ENCODE measurements around the gene TAF1C.
A peak's percentile ranks its signal among the peaks of the same experiment; 100 is the strongest.
"Not testable (repeated sequence)": the region's sequence is repeated elsewhere in the genome, so short reads cannot be mapped to it uniquely, and the experiment has no call there.

Gene TAF1C

DNA sequence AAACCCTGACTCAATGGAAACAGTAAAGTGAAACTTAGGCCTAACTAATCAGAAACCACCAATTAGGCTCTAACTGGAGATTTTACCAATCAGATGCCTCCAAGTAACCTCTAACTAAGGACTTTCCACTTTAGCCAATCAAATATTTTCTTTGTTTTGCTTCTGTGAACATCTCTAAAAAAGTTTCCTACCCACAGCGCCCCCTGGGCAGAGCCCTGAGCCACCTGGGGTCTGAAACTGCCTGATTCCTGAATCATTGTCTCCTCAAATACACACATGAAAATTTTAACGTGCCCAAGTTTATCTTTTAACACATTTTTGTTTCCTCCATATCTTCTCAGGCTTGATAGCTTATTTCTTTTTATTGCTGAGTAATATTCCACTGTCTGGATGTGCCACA is 23.1 kb upstream of the TAF1C start:
- no peak for DNase-seq

DNA sequence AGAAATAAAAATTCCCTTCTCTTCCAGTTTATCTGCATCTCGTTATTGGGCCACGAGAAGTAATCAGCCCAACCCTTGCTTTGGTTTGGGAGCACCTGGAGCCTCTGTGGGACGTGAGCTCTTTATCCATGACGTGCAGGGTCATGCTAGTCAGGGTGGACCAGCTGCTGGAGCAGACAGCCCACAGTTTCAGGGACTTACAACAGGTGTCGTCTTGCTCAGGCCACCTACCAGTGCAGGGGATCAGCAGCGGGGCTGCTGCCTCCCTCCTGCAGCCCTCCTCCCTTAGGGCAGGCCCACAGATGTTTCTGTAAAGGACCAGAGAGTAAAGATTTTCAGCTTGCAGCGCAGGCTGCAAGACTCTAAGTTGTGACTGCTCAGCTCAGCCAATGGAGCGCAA is 21.0 kb upstream of the TAF1C start:
- no peak for DNase-seq

DNA sequence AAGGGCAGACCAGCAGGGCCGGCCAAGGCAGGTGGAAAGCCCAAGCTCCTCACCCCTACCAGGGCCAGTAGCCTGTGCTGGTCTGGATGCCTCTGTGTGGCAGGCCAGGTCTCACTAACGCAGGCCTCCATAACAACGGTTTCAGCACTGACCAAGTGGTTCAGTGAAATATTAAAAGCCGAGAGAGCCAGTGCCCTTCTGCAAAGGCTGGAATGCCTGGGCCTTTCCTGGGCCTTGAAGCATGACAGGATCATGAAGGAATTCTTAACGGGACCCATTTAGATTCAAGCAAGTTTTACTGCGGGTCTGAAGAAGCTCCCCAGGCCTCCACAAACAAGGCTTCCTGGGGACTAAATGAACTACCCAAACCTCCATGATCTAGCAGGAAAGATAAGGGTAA is 20.4 kb upstream of the TAF1C start:
- DNase-seq: no peak

DNA sequence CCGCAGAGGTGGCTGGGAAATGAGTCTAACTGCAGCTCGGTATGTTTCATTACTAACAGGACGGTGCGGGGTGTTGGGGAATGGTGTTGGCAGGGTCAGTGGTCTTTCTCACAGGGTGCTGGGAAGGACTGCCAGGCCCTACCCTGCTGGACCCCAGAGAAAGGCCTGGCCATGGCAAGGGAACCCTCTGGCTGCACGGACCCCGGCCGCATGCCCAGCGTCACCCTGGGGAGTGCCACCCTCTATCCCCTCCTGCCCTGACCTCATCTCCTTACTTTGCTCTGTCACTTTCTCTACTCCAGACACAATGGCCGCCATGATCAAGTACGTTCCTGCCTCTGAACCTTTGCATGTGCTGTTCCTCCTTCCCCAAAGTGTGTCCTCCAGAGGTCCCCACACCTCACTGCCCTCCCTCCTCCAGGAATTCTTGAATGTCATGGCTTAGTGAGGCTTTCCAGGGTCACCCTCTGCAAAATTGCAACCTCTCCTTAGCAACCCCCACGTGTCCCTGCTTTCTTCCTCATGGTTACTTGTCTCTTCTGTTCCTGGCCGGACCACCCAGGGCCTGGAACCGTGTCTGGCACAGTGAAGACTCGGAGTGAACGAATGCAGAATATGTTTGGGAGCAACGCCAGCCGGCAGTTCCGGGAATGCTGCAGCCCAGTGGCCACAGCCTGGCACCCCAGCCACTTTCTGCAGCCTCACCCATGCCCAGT is 19.3 kb upstream of the TAF1C start:
- DNase-seq: no peak

DNA sequence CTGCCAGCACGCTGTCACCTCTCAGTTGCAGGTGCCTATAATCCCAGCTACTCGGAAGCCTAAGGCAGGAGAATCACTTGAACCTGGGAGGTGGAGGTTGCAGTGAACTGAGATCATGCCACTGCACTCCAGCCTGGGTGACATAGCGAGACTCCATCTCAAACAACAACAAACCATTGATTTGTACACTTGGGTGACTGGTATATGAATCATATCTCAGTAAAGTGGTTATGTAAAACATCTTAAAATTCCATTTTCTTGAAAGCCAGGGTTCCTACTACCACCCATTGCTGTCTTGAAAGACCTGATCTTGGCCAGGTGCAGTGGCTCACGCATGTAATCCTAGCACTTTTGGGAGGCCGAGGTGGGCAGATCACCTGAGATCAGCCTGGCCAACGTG is 18.3 kb upstream of the TAF1C start:
- not testable (repeated sequence) for DNase-seq

DNA sequence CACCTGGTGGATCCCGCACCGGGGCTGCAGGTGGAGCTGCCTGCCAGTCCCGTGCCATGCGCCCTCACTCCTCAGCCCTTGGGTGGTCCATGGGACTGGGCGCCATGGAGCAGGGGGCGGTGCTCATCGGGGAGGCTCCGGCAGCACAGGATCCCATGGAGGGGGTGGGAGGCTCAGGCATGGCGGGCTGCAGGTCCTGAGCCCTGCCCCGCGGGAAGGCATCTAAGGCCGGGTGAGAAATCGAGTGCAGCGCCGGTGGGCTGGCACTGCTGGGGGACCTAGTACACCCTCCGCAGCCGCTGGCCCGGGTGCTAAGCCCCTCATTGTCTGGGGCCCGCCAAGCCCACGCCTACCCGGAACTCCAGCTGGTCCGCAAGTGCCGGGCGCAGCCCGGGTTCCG is 17.7 kb upstream of the TAF1C start:
- DNase-seq: not testable (repeated sequence)

DNA sequence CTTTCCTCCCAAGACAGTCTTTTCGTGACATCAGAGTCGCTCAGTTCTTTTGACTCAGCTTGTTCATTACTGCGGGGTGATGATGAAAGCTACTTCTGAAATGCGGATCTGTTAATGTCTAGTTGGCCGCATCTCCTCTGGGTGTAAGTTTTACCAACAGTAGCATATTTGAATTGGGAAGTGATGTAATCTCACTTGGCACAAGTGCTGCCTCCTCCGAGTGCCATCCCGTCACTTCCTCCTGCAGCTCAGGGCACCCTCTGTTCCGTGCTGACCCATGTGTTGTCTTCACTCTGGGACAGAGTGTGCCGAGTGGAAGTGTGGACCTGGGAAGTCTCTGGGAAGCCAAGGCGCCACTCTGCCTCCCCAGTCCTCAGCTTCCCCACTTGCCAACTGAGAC is 13.0 kb upstream of the TAF1C start:
- no peak for DNase-seq

DNA sequence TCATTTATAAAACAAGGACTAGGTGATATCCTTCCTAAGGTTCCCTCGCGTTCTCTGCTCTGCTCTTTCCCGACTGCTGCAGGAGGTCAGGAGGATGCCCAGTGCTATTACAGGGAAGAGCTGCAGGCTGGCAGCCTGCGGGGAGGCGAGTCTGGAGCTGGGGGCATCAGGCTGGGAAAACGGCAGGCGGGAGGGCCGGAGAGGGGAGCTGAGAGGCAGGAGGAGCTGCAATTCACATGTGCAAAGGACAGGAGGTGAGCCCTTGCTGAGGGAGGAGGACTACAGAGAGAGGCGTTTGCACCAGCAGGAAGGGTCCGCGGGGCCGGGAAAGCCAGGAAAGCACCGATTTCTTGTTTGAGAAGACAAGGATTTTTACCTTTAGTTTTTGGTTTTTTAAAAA is 12.2 kb upstream of the TAF1C start:
- DNase-seq: no peak

DNA sequence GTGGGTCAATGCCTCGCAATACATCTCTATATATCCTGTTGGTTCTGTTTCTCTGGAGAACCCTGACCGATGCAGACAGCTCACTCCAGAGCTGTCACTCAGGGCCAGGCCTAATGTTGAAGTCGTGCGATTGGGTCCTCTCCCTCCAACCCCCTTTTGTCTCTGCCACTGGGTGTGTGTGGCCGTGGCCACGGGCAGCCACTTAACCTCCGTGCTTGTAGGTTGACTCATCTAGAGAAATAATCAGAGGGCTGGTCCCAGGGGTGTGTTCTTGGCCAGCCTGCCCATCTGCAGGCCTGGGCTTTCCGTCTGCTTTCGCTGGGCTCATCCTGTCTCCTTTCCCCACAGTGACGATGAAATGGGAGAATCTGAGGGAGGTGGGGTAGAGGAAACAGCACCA is 11.5 kb upstream of the TAF1C start:
- DNase-seq: no peak

DNA sequence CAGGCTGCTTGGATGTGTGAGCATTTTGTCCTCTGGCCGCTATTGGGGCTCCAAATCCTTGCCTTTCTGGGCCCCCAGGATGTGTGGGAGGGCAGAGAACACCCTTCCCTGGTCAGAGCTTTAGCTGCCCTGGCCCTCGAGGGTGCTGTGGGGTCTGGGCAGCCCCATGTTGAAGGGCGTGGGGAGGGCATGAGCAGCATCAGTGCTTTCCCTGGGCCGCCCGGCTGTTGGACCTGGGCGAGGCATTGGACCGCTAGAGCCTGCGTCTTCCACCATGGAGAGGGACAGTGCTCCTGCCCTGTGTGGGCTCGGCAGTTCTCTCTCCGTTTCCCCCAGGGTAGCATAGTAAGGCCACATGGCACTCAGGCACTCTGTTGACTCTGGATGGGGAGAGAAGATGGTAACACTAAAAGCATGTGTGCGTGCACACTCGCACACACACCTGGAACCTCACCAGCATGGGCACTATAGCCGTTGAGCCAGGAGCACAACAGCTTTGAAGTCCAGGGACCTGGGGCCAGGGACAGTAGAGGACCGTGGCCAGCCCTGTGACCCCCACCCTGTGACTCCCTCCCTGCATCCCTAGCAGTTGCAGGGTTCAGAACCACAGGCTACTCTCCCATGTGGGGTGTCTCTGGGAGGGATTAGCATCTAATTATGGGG is 10.7 kb upstream of the TAF1C start:
- DNase-seq: no peak

DNA sequence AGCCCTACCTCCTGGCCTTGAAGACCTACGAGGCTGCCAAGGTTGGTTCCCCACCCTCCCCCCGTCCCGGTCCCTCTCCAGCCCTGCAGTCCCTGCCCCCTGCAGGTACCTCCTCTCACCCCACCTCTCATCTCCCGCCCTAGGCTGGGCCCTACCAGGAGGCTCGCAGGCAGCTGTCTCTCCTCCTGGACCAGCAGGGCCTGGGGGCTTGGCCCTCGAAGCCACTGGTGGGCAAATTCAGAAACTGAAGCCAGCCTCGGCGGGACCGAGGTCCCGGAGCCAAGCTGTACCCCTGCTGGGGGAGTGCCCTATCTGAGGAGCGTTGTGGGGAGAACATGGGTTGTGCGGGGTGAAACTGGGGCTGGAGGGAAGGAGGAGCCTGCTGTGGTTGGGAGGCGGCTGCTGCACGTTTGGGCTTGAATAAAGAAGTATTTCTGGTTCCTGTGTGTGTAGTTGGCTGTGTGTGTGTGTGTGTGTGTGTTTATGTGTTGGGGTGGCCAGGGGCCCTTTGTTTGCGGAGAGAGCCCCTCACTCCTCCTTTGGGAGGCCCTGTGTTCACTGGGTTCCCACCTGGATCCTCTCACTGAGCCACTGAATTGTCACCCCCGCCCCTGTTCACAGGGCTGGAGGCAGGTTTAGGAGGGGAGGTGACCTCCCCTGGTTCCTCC is 10.0 kb upstream of the TAF1C start:
- DNase-seq: no peak

DNA sequence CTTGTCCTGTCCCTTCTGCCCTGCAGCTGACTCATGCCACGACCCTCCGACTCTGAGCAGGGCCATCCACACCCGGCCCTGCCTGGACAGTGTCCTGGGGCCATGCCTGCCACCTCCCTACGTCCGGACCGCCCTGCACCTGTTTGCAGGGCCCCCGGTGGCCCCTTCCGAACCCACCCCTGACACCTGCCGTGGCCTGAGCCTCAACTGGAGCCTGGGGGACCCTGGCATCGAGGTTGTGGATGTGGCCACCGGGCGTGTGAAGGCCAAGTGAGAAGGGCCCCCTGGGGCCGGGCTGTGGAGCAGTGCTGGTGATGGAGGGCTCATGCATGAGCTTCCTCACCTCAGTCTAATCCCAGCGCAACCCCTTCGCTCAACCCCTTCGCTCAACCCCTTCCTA is 9.2 kb upstream of the TAF1C start:
- DNase-seq: no peak

DNA sequence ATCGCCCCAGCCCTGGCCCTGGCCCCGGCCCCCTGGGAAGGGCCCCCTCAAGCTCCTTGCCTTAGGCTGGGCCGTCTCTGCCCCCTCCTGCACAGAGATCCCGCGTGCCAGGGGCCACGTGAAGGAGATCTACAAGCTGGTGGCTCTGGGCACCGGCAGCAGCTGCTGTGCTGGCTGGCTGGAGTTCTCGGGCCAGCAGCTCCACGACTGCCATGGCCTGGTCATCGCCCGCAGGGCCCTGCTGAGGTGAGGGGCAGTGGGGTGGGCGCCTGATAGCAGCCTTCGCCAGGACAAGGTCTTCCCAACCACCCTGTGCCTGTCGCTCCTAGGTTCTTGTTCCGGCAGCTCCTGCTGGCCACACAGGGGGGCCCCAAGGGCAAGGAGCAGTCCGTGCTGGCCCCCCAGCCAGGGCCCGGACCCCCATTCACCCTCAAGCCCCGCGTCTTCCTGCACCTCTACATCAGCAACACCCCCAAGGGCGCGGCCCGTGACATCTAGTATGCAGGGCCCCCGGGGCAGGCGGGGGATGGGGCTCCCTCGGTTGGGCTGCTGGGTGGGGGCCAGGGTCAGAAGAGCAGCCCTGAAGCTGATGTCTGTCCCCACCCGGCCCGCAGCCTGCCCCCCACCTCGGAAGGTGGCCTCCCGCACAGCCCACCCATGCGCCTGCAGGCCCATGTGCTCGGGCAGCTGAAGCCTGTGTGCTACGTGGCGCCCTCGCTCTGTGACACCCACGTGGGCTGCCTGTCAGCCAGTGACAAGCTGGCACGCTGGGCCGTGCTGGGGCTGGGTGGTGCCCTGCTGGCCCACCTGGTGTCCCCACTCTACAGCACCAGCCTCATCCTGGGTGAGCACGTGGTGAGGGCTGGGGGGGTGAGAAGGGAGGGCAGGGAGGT is 8.6 kb upstream of the TAF1C start:
- DNase-seq: no peak

DNA sequence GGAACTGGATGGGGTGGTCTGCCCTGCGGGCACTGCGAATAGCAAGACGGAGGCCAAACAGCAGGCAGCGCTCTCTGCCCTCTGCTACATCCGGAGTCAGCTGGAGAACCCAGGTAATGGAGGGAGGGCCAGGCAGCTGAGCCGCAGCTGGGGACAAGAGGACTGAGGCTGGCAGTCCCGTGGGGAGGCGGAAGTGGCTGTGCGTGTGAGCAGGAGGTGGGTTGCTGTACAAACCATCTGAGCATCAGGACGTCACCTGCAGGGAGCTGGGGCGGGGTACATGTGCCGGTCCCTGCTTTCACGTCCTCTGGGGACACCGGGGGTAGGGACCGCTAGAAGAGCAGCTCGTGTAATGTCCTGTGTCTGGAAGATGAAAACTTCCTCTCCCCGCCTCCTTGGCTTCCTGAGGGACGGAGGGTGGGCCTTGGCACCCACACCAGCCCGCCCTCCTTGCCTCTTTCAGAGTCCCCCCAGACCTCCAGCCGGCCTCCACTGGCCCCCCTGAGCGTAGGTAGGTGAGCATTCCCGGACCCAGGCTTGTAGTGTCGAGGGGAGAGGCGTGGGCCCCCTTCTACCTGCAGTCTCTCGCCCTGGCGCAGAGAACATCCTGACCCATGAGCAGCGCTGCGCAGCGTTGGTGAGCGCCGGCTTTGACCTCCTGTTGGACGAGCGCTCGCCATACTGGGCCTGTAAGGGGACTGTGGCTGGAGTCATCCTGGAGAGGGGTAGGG is 7.8 kb upstream of the TAF1C start:
- peak; percentile 51 for DNase-seq

DNA sequence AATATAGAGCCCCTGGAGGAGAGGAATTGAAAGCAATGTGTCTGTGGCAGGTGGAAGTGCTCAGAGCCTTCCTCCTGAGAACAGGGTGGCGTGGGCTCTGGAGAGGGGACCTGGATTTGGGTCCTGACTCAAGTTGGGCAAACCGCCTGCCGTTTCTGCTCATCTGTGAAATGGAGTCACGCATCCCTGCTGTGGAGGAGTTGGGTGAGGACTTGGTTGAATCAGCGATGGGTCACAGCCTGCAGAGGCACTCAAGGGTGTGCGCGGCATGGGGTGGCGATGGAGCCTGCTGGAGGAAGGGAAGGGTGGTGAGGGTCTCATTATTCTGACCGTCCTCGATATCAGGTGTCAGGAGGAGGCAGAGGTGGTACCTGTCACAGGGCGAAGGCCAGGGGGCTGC is 7.2 kb upstream of the TAF1C start:
- no peak for DNase-seq

DNA sequence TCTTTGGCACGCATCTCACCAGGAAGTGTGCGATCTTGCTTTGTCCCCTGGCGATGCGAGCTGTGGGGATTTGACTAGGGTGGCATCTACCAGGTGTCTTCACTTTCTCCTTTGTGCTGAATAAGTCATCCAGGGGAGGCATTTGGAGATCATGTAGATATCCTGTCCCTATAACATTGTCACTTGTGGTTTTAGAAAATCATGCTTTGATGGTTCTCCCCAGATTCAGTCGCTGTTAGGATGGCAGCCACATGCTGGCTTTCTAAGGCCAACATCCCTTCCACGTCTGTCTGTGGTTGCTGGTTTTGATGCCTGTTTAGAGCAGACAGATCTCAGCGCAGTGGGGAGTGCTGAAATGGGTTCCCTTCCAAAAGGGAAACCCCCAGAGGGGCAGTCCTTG is 6.6 kb upstream of the TAF1C start:
- no peak for DNase-seq

DNA sequence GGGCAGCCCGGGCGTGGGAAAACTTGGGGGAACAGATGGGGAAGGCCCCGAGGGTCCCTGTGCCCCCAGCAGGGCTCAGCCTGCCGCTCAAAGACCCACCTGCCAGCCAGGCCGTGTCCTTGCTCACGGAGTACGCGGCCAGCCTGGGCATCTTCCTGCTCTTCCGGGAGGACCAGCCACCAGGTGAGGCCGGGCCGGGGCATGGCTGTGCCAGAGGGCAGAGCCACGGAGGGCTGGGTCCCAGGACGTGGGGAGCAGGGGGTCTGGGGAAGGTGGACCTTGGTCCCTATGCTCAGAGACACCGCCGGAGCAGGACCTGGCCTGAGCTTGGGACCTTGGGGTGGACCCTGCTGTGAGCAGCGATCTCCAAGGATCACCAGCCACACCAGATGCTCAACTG is 4.6 kb upstream of the TAF1C start:
- DNase-seq: no peak

DNA sequence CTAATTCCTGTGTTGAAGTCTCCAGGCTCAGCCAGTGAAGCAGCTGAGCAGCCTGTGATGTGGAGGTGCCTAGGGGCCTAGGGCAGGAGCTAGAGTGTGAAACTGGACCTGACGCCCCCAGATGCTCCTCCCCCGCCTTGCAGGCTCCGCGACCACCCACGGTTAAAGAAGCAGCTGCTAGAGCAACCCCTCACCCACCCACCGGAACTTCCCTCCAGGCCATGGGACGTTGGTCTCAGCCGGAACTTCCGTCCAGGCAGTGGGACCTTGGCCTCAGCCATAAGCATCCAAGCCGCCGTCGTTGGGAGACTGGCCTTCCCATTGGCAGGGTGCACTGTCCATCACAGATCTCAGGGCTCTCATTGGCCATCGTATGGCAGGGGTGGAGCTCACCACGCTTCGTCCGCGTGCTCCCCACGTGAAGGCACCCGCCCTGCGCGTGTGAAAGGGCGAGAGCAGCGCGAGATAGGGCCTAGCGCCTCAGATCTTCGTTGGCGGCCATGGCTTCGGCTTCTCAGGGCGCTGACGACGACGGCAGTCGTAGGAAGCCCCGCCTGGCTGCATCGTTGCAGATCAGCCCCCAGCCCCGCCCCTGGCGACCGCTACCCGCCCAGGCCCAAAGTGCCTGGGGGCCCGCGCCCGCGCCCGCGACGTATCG is 4.0 kb upstream of the TAF1C start, which contains the start of gene ADAD2:
TSS of gene ADAD2 (plus strand) at position 427 of the 658 bp plus-strand sequence. CDS start at position 501, 74 bp downstream.
- DNase-seq: no peak

DNA sequence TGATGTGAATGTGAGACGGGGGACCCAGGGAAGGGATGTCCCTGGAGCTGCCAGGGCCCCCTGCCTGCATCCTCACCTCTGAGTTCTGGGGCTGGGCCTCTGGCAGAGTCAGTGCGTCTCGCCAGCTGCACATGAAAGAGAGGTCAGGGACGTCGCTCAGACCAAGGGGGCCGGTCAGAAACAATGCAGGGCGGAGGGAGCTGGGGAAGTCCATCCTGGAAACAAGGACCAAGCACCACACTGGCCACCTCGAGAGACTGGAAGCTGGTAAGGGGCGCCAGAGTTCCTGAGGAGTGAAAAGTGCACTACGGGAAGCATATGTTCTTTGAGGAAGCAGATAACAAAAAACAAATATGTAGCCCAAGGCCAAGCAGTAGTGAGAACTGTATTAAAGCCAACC is 2.1 kb downstream of the TAF1C start:
- DNase-seq: no peak

DNA sequence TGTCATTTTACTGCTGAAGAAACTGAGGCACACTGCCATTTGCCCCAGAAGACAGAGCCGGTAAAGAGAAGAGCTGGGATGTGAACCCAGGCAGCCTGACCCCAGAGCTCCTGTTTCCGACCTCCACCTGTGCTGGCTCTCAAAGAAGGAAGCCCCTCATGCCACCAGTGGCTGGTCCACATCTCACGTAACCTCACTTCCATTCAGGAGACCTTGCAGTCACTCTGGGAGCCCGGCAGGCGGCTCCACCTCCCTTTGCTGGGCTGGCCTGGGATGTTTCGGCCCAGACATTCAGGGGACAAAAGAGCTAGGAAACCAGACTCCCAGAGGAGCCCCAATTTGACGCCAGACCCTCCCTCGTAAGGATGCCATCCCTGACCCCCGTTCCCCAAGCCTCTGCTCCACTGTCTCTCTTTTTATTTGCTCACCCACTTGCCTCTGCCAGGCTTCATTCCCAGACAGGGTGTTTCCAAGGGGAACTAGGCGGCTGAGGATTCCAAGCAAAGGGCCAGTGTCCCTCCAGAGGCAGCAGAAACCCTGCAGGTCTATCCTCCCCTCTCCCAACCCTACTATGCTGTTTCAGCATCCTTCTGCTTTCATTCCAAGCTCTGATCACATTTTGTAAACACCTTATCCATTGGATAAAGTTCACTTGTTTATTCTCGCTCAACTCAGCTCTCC is 2.8 kb downstream of the TAF1C start:
- no peak for DNase-seq

DNA sequence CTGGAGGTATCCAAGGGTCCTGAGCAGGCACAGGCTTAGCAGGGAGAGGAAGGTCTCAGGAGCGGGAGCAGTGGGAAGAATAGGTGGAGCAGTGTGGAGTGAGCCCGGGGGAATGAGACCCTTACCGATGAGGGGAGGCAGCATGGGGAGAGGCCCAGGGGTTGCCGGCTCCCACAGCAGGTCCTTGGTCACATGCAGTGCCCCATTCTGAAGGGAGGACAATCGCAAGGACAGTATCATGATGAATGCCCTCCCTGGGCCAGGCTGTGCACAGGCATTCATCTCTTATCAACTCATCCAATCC is 3.3 kb downstream of the TAF1C start:
- no peak for DNase-seq
